Activated CD4-positive, alpha-beta T cell treated with anti-CD3 and anti-CD28 coated beads for 36 hours (primary cell): ENCODE data around the gene OR8S1. TPM values are rescaled to one million over a fixed set of nuclear protein-coding genes. Genes with fewer than 3 reads are reported as not detected.
A peak's percentile ranks its signal among the peaks of the same experiment; 100 is the strongest.
"Not testable (repeated sequence)": the region's sequence is repeated elsewhere in the genome, so short reads cannot be mapped to it uniquely, and the experiment has no call there.

Source experiments
- ATAC-seq: fragments of 200-7000 bp; cut with Tn5 transposase; one replicate; pipeline ENCODE4 v1.10.0; 2021; ENCODE audit warnings: mild to moderate bottlenecking, moderate library complexity
- CTCF ChIA-PET: fragments of 350-600 bp; sonication (Branson Sonifier 250); formaldehyde crosslinking; loops from one replicate; lab custom pipeline; 2021; ENCODE audit warnings: antibody characterized with exemption; lab: Charles Lee
- POLR2A ChIA-PET: fragments of 350-600 bp; sonication (Branson Sonifier 250); formaldehyde crosslinking; loops from one replicate; lab custom pipeline; 2021; ENCODE audit warnings: antibody characterized with exemption, inconsistent platforms; lab: Charles Lee
- DNase-seq: peaks from one replicate; pipeline ENCODE4 v3.0.0-alpha.2; 2020
- H3K27ac Mint-ChIP-seq: one replicate; pipeline ENCODE4 v1.8.0; 2021; ENCODE audit warnings: mixed read lengths
- H3K27me3 Mint-ChIP-seq: one replicate; pipeline ENCODE4 v1.8.0; 2021; ENCODE audit warnings: mixed read lengths
- H3K36me3 Mint-ChIP-seq: one replicate; pipeline ENCODE4 v1.8.0; 2021; ENCODE audit warnings: low read depth, mixed read lengths
- H3K4me1 Mint-ChIP-seq: one replicate; pipeline ENCODE4 v1.8.0; 2021; ENCODE audit warnings: mixed read lengths
- H3K4me3 Mint-ChIP-seq: one replicate; pipeline ENCODE4 v1.8.0; 2021; ENCODE audit warnings: mild to moderate bottlenecking, moderate library complexity, mixed read lengths
- H3K9me3 Mint-ChIP-seq: one replicate; pipeline ENCODE4 v1.8.0; 2021; ENCODE audit warnings: low read depth, mixed read lengths
- intact Hi-C, 2 experiments: fragments of 100-400 bp; cut with DNase I in 1 of 2; cut with micrococcal nuclease in 1 of 2; formaldehyde crosslinking; loops; one replicate each; pipeline versions ENCODE4 v1.14.2 to v1.15.1; 2022 to 2024; cut with DNase I, micrococcal nuclease
- total RNA-seq, 2 experiments: library from RNA; stranded (reverse); gene quantifications; one replicate each; pipeline ENCODE4 v1.2.3, GENCODE V29; 2021

Gene OR8S1
- total RNA-seq, 2 experiments from 2014 or later: not detected

DNA sequence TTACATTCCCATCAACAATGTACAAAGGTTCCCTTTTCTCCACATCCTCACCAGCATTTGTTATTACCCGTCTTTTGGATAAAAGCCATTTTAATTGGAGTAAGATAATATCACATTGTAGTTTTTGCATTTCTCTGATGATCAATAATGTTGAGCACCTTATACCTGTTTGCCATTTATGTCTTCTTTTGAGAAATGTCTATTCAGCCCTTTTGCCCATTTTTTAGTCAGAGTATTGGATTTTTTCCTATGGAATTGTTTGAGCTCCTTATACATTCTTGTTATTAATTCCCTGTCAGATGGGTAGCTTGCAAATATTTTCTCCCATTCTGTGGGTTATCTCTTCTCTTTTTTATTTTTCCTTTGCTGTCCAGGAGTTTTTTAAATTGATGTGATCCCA lies 10.7 kb upstream of the OR8S1 start:
- intact Hi-C loops: no loop called here
- Mint-ChIP-seq H3K36me3 (peaks cover 2% of the 10 kb centered on the region), H3K27me3 (peaks cover 4% of the 10 kb centered on the region), H3K27ac (no peak overlapping the region), H3K9me3 (peaks cover 14% of the 10 kb centered on the region), H3K4me1 (peaks cover 13% of the 10 kb centered on the region), H3K4me3 (no peak overlapping the region)
- POLR2A ChIA-PET: no interaction called here
- CTCF ChIA-PET: interaction anchor here (0.6 kb wide), 1 partner anchor 353 kb away, joined by 3 read pairs; no protein-coding TSS in a partner anchor
- DNase-seq (no peak), ATAC-seq (no peak)

DNA sequence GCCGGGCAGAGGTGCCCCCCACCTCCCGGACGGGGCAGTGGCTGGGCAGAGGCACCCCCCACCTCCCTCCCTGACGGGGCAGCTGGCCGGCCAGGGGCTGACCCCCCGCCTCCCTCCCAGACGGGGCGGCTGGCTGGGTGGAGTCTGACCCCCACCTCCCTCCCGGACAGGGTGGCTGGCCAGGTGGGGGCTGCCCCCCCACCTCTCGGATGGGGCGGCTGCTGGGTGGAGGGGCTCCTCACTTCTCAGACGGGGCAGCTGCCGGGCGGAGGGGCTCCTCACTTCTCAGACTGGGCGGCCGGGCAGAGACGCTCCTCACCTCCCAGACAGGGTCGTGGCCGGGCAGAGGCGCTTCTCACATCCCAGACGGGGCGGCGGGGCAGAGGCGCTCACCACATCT lies 5.1 kb upstream of the OR8S1 start:
- H3K27me3 Mint-ChIP-seq, H3K27ac Mint-ChIP-seq, H3K9me3 Mint-ChIP-seq, H3K4me3 Mint-ChIP-seq, CTCF ChIA-PET, POLR2A ChIA-PET, DNase-seq, H3K36me3 Mint-ChIP-seq, ATAC-seq, intact Hi-C loops, H3K4me1 Mint-ChIP-seq: not testable (repeated sequence)

DNA sequence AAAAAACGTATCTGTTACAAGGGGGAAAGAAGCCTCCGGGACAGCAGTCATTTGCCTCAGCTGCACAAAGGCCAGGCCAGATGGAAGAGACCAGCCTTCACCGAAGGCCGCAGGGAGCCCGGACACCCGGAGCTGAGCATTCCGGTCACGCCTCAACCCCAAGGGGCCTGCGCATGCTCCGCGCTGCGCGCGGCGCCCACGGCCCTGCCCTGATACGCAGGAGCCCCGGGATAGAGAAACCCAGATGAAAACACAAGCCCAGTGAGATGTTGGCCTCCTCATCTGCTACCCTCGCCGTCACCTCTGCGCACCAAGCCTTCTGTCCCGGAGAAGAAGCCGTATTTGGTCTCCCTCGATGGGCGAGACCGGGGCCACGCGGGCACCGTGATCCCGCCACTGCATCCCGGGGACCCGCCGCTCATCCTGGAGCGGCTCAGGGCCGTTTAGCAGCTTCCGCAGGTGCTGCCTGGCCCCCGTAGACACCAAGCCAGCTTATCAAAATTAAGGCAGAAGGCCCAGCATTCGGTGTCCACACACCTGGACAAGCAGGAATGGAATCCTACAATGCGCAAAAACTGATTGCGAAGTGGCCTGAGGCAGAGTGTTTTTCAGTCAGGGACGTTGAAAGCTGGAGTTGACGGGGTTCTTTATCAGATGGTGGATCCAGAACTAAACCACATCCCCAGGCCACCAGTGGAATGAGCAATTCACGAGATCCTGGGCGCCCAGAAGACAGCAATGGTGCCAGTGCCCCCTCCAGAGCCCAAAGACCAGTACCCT lies 2.6 kb downstream of the OR8S1 start:
- ATAC-seq (no peak), DNase-seq (no peak)
- no peaks in the 10 kb centered on the region for H3K36me3 Mint-ChIP-seq
- intact Hi-C loops: no loop called here
- POLR2A ChIA-PET: no interaction called here
- no peak overlapping the region for H3K4me3 Mint-ChIP-seq
- no peaks in the 10 kb centered on the region for H3K9me3 Mint-ChIP-seq
- H3K27ac Mint-ChIP-seq: no peak overlapping the region
- CTCF ChIA-PET: interaction anchor here (0.7 to 1.3 kb wide), 2 partner anchors 91 to 229 kb away, joined by 3 to 4 read pairs; no protein-coding TSS in a partner anchor
- peaks cover 15% of the 10 kb centered on the region for H3K4me1 Mint-ChIP-seq
- peaks cover 2% of the 10 kb centered on the region for H3K27me3 Mint-ChIP-seq

DNA sequence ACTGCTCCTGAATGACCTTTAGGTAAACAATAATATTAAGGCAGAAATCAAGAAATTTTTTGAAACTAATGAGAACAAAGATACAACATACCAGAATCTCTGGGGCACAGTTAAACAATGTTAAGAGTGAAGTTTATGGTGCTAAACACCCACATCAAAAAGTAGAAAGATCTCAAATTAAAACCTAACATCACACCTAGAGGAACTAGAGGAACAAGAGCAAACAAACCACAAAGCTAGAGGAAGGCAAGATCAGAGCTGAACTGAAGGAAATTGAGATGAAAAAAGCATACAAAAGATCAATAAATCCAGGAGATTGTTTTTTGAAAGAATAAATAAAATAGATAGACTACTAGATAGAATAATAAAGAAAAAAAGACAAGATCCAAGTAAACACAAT lies 7.2 kb downstream of the OR8S1 start:
- Mint-ChIP-seq H3K27ac (no peak overlapping the region), H3K4me1 (peaks cover 20% of the 10 kb centered on the region), H3K4me3 (no peak overlapping the region), H3K27me3 (no peaks in the 10 kb centered on the region), H3K36me3 (no peaks in the 10 kb centered on the region), H3K9me3 (peaks cover 3% of the 10 kb centered on the region)
- no peak for DNase-seq
- ChIA-PET POLR2A (no interaction called here), CTCF (interaction anchor here (1.2 to 1.8 kb wide), 2 partner anchors 87 to 90 kb away, joined by 3 to 5 read pairs; no protein-coding TSS in a partner anchor)
- no peak for ATAC-seq
- intact Hi-C loops: no loop called here

DNA sequence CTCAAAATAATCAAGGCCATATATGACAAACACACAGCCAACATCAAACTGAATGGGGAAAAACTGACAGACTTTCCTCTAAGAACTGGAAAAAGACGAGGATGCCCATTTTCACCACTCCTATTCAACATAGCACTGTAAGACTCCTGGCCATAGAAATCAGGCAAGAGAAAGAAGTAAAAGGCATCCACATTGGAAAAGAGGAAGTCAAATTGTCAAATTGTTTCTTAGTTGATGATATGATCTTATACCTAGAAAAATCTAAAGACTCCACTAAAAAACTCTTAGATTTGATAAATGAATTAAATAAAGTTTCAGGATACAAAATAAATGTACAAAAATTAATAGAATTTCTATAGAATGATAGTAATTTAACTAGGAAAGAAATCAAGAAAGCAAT lies 11.2 kb downstream of the OR8S1 start:
- H3K27me3 Mint-ChIP-seq: no peaks in the 10 kb centered on the region
- ATAC-seq: no peak
- POLR2A ChIA-PET: no interaction called here
- no peaks in the 10 kb centered on the region for H3K36me3 Mint-ChIP-seq
- no peak overlapping the region for H3K27ac Mint-ChIP-seq
- H3K9me3 Mint-ChIP-seq: peaks cover 3% of the 10 kb centered on the region
- CTCF ChIA-PET: no interaction called here
- intact Hi-C loops: no loop called here
- DNase-seq: no peak
- no peak overlapping the region for H3K4me3 Mint-ChIP-seq
- H3K4me1 Mint-ChIP-seq: peaks cover 22% of the 10 kb centered on the region

DNA sequence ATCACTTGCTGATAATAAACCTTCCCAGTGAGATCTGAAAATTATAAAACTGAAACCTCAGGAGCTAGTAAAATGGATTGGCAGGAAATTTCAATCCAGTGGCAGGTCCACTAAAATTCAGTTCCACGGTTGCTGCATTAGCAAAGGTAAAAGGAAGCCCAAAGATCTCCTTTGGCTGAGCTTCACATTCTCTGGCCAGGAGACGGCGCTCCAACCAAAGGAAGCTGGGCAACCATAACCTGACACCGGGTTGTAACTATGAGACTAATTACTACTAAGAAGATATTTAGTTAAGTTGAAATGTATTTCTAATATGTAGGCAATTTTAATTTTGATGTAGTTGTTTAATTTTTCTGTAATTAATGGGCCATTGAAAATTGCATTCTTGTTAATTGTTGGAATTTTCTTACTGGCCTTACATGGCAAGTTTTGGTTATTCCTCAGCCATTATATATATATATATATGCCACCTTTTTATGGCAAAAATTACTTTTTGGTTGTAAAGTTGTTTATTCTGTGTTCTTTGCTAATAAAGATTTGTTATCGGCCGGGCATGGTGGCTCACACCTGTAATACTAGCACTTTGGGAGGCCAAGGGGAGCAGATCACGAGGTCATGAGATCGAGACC lies 17.0 kb downstream of the OR8S1 start:
- peak; percentile 80 for DNase-seq
- intact Hi-C loops: loop anchor here (1.0 to 5.0 kb wide), 4 partner anchors 76 to 345 kb away; no protein-coding TSS in a partner anchor
- ChIA-PET CTCF (interaction anchor here (0.6 to 9.4 kb wide), 20 partner anchors 9 to 315 kb away, joined by 3 to 134 read pairs (median 4); no protein-coding TSS in a partner anchor), POLR2A (no interaction called here)
- no peak overlapping the region for H3K27ac Mint-ChIP-seq
- H3K9me3 Mint-ChIP-seq: no peaks in the 10 kb centered on the region
- no peaks in the 10 kb centered on the region for H3K36me3 Mint-ChIP-seq
- no peaks in the 10 kb centered on the region for H3K27me3 Mint-ChIP-seq
- H3K4me3 Mint-ChIP-seq: no peak overlapping the region
- H3K4me1 Mint-ChIP-seq: peaks cover 11% of the 10 kb centered on the region
- ATAC-seq: peak; percentile 55

DNA sequence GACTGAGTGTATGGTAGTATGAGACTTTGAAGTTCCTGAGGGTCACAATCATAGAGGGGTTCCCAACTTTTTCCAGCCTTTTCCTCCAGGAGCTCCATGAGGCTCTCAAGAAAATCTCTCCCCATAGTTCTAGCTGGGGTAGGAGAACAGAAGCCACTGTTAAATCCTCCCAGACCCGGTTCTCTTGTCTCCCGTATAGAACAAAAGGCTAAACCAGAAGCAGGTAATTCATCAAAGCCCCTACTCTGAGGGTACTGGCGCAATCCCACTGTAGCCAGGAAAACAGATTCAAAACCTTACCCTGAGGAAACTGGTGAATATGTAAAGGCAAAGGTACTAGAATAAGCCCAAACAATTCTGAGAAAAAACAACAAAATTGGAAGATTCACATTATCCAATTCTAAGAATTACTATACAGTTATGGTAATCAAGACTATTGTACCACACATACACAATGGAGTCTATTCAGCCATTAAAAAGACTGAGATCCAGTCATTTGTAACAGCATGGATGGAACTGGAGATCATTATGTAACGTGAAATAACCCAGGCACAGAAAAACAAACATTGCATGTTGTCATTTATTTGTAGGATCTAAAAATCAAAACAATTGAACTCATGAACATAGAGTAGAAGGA lies 20.5 kb downstream of the OR8S1 start:
- no peak for ATAC-seq
- Mint-ChIP-seq H3K4me3 (no peak overlapping the region), H3K9me3 (peaks cover 5% of the 10 kb centered on the region), H3K27ac (no peak overlapping the region), H3K4me1 (peaks cover 5% of the 10 kb centered on the region), H3K27me3 (peaks cover 5% of the 10 kb centered on the region), H3K36me3 (no peaks in the 10 kb centered on the region)
- intact Hi-C loops: no loop called here
- CTCF ChIA-PET: interaction anchor here (0.6 to 9.4 kb wide), 2 partner anchors 74 to 441 kb away, joined by 3 to 134 read pairs; no protein-coding TSS in a partner anchor
- POLR2A ChIA-PET: interaction anchor here (0.6 kb wide), 1 partner anchor 67 kb away, joined by 3 read pairs; no protein-coding TSS in a partner anchor
- no peak for DNase-seq

DNA sequence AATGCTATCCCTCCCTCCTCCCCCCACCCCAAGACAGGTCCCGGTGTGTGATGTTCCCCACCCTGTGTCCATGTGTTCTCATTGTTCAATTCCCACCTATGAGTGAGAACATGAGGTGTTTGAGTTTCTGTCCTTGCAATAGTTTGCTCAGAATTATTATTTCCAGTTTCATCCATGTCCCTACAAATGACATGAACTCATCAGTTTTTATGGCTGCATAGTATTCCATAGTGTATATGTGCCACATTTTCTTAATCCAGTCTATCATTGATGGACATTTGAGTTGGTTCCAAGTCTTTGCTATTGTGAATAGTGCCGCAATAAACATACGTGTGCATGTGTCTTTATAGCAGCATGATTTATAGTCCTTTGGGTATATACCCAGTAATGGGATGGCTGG lies 21.6 kb downstream of the OR8S1 start:
- DNase-seq, H3K36me3 Mint-ChIP-seq, intact Hi-C loops, ATAC-seq, H3K9me3 Mint-ChIP-seq, POLR2A ChIA-PET, H3K27me3 Mint-ChIP-seq, H3K4me1 Mint-ChIP-seq, H3K4me3 Mint-ChIP-seq, H3K27ac Mint-ChIP-seq: not testable (repeated sequence)
- CTCF ChIA-PET: interaction anchor here (9.4 kb wide), 1 partner anchor 73 kb away, joined by 134 read pairs; no protein-coding TSS in a partner anchor

DNA sequence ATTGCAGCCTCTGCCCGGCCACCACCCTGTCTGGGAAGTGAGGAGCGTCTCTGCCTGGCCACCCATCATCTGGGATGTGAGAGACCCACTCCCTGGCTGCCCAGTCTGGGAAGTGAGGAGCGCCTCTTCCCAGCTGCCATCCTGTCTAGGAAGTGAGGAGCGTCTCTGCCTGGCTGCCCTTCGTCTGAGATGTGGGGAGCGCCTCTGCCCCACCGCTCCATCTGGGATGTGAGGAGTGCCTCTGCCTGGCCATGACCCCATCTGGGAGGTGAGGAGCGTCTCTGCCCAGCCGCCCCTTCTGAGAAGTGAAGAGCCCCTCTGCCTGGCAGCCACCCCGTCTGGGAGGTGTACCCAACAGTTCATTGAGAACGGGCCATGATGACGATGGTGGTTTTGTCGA lies 26.2 kb downstream of the OR8S1 start:
- H3K27ac Mint-ChIP-seq, DNase-seq, H3K4me1 Mint-ChIP-seq, intact Hi-C loops, H3K4me3 Mint-ChIP-seq, H3K27me3 Mint-ChIP-seq, H3K9me3 Mint-ChIP-seq, CTCF ChIA-PET, H3K36me3 Mint-ChIP-seq, POLR2A ChIA-PET, ATAC-seq: not testable (repeated sequence)

DNA sequence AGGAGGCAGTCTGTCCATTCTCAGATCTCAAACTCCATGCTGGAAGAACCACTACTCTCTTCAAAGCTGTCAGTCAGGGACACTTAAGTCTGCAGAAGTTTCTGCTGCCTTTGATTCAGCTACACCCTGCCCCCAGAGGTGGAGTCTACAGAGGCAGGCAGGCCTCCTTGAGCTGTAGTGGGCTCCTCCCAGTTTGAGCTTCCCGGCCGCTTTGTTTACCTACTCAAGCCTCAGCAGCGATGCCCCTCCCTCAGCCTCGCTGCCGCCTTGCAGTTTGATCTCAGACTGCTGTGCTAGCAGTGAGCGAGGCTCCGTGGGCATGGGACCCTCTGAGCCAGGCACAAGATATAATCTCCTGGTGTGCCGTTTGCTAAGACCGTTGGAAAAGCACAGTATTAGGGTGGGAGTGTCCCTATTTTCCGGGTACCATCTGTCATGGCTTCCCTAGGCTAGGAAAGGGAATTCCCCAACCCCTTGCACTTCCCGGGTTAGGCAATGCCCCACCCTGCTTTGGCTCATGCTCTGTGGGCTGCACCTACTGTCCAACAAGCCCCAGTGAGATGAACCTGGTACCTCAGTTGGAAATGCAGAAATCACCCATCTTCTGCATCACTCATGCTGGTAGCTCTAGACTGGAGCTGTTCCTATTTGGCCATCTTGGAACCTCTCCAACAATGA lies 28.4 kb downstream of the OR8S1 start:
- ATAC-seq, H3K9me3 Mint-ChIP-seq, H3K27me3 Mint-ChIP-seq, intact Hi-C loops, H3K27ac Mint-ChIP-seq, H3K4me1 Mint-ChIP-seq, H3K4me3 Mint-ChIP-seq, H3K36me3 Mint-ChIP-seq: not testable (repeated sequence)
- peak; percentile 7 for DNase-seq
- ChIA-PET POLR2A (interaction anchor here (0.6 kb wide), 1 partner anchor 104 kb away, joined by 4 read pairs; no protein-coding TSS in a partner anchor), CTCF (interaction anchor here (2.4 kb wide), 1 partner anchor 65 kb away, joined by 6 read pairs; no protein-coding TSS in a partner anchor)

DNA sequence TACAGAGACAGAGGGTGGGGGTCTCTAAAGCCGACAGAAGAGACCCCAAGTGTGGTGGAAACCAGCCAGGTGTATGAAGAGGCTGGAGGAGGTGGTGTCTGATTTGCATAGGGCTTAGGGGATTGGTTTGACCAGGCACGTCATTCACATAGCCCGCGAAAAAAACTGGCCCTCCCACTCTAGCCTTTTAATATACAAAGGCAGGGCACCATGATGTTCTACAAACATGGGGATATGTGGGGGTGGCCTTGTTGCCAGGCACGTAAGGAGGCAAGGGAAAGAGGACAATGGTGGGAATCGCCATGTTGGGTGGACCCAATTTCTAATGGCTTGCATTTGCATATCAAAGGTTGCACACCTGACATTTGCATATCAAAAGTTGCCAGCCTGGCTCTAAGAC lies 31.2 kb downstream of the OR8S1 start:
- intact Hi-C loops: no loop called here
- no peaks in the 10 kb centered on the region for H3K9me3 Mint-ChIP-seq
- H3K4me1 Mint-ChIP-seq: no peaks in the 10 kb centered on the region
- H3K4me3 Mint-ChIP-seq: no peak overlapping the region
- ChIA-PET POLR2A (no interaction called here), CTCF (no interaction called here)
- ATAC-seq: no peak
- peaks cover 8% of the 10 kb centered on the region for H3K27me3 Mint-ChIP-seq
- DNase-seq: no peak
- no peak overlapping the region for H3K27ac Mint-ChIP-seq
- H3K36me3 Mint-ChIP-seq: no peaks in the 10 kb centered on the region
